ENCODE results near the gene KRT15. TPM values are rescaled to one million over a fixed set of nuclear protein-coding genes. Genes with fewer than 3 reads are reported as not detected.
A peak's percentile ranks its signal among the peaks of the same experiment; 100 is the strongest.
"Not testable (repeated sequence)": the region's sequence is repeated elsewhere in the genome, so short reads cannot be mapped to it uniquely, and the experiment has no call there.

KRT15 gene
- total RNA-seq, 2 donors from 2014 or later: 5.8 to 20.0 TPM

GRCh38 chr17:41544491-41544892, 25.8 kb upstream of the KRT15 start:
- Histone ChIP-seq H3K9me3 (no peaks in the 10 kb centered on the region), H3K36me3 (no peaks in the 10 kb centered on the region), H3K4me1 (peaks cover 18% of the 10 kb centered on the region), H3K27ac (peak overlapping the region; percentile 62), H3K27me3 (no peaks in the 10 kb centered on the region), H3K4me3 (no peak overlapping the region), H3K9ac (ENCODE audit: low read depth in 2 of 2, low read length in 2 of 2) (no peak overlapping the region)
- TF ChIP-seq, protein P1, sequence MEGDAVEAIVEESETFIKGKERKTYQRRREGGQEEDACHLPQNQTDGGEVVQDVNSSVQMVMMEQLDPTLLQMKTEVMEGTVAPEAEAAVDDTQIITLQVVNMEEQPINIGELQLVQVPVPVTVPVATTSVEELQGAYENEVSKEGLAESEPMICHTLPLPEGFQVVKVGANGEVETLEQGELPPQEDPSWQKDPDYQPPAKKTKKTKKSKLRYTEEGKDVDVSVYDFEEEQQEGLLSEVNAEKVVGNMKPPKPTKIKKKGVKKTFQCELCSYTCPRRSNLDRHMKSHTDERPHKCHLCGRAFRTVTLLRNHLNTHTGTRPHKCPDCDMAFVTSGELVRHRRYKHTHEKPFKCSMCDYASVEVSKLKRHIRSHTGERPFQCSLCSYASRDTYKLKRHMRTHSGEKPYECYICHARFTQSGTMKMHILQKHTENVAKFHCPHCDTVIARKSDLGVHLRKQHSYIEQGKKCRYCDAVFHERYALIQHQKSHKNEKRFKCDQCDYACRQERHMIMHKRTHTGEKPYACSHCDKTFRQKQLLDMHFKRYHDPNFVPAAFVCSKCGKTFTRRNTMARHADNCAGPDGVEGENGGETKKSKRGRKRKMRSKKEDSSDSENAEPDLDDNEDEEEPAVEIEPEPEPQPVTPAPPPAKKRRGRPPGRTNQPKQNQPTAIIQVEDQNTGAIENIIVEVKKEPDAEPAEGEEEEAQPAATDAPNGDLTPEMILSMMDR (IDR thresholded peaks at IDR 0.05): no peak
- intact Hi-C loops (cut with DNase I): no loop called here
- peak; percentile 74 for DNase-seq

DNA sequence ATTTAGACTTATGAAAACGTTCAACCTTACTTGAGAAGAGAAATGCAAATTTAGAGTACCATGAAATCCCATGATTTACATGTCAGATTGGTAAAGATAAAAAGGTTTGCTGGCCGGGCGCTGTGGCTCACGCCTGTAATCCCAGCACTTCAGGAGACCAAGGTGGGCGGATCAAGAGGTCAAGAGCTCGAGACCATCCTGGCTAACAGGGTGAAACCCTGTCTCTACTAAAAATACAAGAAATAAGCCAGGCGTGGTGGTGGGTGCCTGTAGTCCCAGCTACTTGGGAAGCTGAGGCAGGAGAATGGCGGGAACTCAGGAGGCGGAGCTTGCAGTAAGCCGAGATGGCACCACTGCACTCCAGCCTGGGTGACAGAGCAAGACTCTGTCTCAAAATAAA, 24.1 kb upstream of the KRT15 start:
- H3K4me3 ChIP-seq; H3K9ac ChIP-seq (ENCODE audit: low read depth in 2 of 2, low read length in 2 of 2); H3K9me3 ChIP-seq; H3K4me1 ChIP-seq; H3K27me3 ChIP-seq; H3K36me3 ChIP-seq; intact Hi-C loops (cut with DNase I); DNase-seq: not testable (repeated sequence)
- peak overlapping the region; percentile 60 for H3K27ac ChIP-seq

- no peaks in the 10 kb centered on the region for H3K27me3 ChIP-seq
- TF ChIP-seq, protein P1 (IDR thresholded peaks at IDR 0.05): no peak
- peaks cover 10% of the 10 kb centered on the region for H3K4me1 ChIP-seq
- no peak for DNase-seq
- H3K9me3 ChIP-seq: no peaks in the 10 kb centered on the region
- H3K4me3 ChIP-seq: no peak overlapping the region
- no peak overlapping the region for H3K9ac ChIP-seq (ENCODE audit: low read depth in 2 of 2, low read length in 2 of 2)
- H3K27ac ChIP-seq: peak overlapping the region; percentile 60
- H3K36me3 ChIP-seq: no peaks in the 10 kb centered on the region
- intact Hi-C loops (cut with DNase I): no loop called here
These were observed 23.7 kb upstream of the KRT15 start for GRCh38 chr17:41542357-41542756.

- Histone ChIP-seq H3K36me3 (no peaks in the 10 kb centered on the region), H3K27me3 (no peaks in the 10 kb centered on the region), H3K27ac (no peak overlapping the region), H3K4me1 (peaks cover 10% of the 10 kb centered on the region), H3K4me3 (no peak overlapping the region), H3K9ac (ENCODE audit: low read depth in 2 of 2, low read length in 2 of 2) (no peak overlapping the region), H3K9me3 (no peaks in the 10 kb centered on the region)
- TF ChIP-seq, protein P1 (IDR thresholded peaks at IDR 0.05): no peak
- intact Hi-C loops (cut with DNase I): no loop called here
- DNase-seq: no peak
These were observed 22.4 kb upstream of the KRT15 start for GRCh38 chr17:41540921-41541625.

GRCh38 chr17:41539979-41540701, 21.4 kb upstream of the KRT15 start:
- Histone ChIP-seq H3K9ac (ENCODE audit: low read depth in 2 of 2, low read length in 2 of 2) (no peak overlapping the region), H3K4me3 (no peak overlapping the region), H3K27me3 (no peaks in the 10 kb centered on the region), H3K9me3 (no peaks in the 10 kb centered on the region), H3K36me3 (no peaks in the 10 kb centered on the region), H3K4me1 (peaks cover 14% of the 10 kb centered on the region), H3K27ac (no peak overlapping the region)
- no peak for DNase-seq
- TF ChIP-seq, protein P1 (IDR thresholded peaks at IDR 0.05): no peak
- intact Hi-C loops (cut with DNase I): no loop called here

DNA sequence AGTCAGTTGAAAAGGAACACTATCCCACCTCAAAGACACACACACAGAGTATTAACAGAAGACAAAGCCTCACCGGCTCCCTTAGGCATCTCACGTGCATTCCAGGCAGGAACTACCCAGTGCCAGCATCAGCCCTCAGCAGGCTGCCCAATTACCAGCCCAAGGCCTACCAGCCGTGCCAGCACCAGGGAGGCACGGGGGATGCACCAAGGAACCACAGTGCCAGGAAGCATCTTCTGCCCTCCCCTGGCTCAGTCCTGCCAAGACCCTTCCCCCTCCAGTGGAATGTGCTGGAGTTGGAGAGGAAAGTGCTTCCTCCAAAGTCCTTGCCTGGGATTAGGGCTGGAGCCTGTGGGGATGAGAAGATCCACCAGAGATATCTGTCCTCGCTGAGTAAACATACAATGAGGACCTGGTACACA, 20.4 kb upstream of the KRT15 start:
- TF ChIP-seq, protein P1 (IDR thresholded peaks at IDR 0.05): no peak
- Histone ChIP-seq H3K9ac (ENCODE audit: low read depth in 2 of 2, low read length in 2 of 2) (no peak overlapping the region), H3K36me3 (no peaks in the 10 kb centered on the region), H3K9me3 (no peaks in the 10 kb centered on the region), H3K27ac (no peak overlapping the region), H3K27me3 (no peaks in the 10 kb centered on the region), H3K4me3 (no peak overlapping the region), H3K4me1 (peaks cover 4% of the 10 kb centered on the region)
- intact Hi-C loops (cut with DNase I): no loop called here
- DNase-seq: no peak

All from colonic mucosa (tissue), 4 donors.